Stimulated activated CD4-positive, alpha-beta T cell treated with anti-CD3 and anti-CD28 coated beads, Interleukin-1b, Interleukin-23, amount 100 ng/mL, for 48 hours (primary cell): ENCODE data around the gene ELP4.
"Not testable (repeated sequence)": the region's sequence is repeated elsewhere in the genome, so short reads cannot be mapped to it uniquely, and the experiment has no call there.

Experiments
- DNase-seq: peaks from one replicate; pipeline ENCODE4 v3.0.0-alpha.2; 2020

The ELP4 gene

DNA sequence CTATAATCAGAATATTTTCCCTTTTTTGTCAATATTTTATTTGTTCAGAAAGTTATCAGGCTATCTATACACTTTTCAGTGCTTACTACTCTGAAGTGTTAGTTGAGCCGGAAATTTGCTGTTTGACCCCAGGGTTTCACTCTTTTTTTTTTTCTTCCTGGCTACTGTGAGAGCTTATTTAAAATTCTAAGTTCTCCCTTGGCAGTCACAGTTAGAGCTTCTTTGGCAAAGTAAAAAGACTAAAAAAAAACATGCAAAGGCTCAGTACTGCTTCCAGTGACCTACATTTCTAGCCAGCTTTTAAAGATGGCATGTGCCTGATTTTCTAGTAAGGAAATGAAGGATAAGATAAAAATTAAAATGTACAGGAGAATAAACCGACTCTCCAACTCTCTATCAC is 48.4 kb downstream of the ELP4 start:
- no peak for DNase-seq

DNA sequence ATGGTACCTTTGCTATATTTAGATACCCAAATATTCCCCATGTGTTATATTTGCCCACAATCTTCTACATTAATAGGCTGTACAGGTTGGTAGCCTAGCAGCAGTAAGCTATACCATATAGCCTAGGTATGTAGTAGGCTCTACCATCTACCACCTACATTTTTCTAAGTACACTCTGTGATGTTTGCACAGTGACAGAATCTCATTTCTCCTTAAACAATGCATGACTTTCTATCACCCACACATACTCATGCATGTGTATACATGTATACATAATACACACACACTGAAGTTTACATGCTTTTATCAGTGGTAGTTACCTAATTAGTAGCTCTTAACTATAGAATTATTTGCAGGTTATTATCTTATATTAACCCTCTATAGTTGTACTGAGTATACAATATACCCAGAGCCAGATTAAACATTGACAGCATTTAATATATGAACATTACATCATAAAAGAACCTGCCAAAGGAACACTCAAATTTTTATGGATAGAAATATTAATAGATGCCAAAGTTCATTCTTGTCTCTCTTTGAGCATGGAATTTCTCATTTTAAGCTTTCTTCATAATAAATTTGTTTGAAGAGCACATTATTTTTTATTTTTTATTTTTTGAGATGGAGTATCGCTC is 51.4 kb downstream of the ELP4 start:
- DNase-seq, result no peak

DNA sequence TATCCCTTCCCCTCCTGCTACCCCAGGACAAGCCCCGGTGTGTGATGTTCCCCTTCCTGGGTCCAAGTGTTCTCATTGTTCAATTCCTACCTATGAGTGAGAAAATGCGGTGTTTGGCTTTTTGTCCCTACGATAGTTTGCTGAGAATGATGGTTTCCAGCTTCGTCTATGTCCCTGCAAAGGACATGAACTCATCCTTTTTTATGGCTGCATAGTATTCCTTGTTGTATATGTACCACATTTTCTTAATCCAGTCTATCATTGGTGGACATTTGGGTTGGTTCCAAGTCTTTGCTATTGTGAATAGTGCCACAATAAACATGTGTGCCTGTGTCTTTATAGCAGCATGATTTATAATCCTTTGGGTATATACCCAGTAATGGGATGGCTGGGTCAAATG is 55.0 kb downstream of the ELP4 start:
- DNase-seq, result not testable (repeated sequence)

DNA sequence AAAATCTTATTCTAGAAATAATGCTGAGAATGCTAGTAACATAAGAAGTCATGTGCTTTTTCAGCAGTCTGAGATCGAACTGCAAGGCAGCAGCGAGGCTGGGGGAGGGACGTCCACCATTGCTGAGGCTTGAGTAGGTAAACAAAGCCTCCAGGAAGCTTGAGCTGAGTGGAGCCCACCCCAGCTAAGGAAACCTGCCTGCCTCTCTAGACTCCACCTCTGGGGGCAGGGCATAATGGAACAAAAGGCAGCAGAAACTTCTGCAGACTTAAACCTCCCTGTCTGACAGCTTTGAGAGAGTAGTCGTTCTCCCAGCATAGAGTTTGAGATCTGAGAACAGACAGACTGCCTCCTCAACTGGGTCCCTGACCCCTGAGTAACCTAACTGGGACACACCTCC is 64.6 kb downstream of the ELP4 start:
- not testable (repeated sequence) for DNase-seq

DNA sequence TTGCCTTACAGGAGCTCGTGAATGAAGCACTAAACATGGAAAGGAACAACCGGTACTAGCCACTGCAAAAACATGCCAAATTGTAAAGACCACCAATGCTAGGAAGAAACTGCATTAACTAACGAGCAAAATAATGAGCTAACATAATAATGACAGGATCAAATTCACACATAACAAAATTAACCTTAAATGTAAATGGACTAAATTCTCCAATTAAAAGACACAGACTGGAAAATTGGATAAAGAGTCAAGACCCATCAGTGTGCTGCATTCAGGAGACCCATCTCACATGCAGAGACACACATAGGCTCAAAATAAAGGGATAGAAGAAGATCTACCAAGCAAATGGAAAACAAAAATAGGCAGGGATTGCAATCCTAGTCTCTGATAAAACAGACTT is 66.2 kb downstream of the ELP4 start:
- DNase-seq, result not testable (repeated sequence)

DNA sequence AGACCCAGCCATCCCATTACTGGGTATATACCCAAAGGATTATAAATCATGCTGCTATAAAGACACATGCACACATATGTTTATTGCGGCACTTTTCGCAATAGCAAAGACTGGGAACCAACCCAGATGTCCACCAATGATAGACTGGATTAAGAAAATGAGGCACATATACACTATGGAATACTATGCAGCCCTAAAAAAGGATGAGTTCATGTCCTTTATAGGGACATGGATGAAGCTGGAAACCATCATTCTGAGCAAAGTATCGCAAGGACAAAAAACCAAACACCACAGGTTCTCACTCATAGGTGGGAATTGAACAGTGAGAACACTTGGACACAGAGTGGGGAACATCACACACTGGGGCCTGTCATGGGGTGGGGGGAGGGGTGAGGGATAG is 69.8 kb downstream of the ELP4 start:
- not testable (repeated sequence) for DNase-seq

DNA sequence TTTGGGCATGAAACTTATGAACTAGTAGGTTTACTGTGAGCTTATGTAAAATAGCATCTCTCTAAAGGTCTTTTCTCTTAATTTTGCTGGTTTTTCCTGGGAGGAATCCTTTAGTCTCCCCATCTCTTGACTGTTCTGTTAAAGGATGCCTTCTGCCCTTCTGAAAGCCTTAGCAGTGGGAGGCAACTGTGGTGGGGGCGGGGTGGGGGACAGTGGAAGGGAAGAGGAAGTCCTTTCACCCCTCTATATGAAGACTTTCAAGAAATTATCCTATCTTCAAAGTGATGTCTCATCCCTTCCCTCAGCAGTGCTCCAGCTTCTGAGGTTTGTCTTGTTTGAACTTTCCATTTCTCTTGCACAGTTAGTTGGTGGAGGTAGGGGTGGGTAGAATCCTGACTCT is 73.1 kb downstream of the ELP4 start:
- DNase-seq, result no peak

DNA sequence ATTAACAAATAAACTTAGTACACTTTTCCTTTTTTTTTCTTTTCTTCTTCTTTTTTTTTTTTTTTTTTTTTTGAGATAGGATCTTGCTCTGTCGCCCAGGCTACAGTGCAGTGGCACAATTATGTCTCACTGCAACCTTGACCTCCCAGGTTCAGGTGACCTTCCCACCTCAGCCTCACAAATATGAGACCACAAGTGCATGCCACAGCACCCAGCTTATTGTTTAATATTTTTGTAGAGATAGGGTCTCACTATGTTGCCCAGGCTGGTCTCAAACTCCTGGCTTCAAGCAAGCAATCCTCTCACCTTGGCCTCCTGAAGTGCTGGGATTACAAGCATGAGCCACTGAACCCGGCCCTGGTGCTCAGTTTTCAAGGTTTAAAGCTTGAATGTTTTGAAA is 88.9 kb downstream of the ELP4 start:
- DNase-seq, result no peak

DNA sequence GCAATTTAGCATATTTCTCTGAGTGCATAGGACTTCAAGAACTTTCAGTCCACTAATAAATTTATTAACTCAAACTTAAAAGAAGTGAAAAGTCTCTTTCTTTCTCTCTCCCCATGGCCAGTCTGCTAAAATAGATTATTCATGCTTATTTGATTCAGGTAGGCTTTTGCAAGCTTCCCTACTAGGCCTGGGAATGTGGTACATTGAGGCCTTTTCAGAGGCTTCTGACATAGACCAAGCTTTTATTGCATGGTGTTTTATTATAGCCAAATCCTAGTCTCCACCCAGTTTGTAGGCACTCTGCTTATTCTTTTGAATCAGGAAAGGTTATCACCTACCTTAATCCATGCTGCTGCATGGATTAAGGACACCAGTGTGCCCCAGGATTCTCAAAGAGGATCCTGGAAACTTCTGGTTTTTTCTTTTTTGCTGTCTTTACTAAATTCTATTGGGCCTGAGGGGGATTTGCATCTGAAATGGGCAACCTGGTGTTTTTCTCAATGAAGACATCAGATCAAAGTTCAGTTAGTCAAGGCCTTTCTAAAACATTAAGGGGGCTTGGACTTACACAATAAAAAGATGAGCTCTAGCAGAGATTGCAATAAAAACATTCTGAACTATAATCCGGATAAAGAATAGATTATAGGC is 92.2 kb downstream of the ELP4 start:
- DNase-seq, result no peak

DNA sequence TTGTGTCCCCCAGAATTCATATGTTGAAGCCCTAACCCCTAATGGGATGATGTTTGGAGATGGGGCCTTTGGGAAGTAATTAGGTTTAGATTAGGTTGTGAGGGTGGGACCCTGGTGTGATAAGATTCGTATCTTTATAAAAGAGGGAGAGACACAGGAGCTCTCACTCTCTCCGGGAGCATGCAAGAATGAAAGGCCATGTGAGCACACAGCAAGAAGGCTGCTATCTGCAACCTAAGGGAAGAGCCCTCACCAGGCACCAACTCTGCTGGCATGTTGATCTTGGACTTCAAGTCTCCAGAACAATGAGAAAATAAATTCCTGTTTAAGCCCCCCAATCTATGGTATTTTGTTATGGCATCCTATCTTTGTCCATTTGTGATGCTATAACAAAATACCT is 97.3 kb downstream of the ELP4 start:
- DNase-seq, result no peak

DNA sequence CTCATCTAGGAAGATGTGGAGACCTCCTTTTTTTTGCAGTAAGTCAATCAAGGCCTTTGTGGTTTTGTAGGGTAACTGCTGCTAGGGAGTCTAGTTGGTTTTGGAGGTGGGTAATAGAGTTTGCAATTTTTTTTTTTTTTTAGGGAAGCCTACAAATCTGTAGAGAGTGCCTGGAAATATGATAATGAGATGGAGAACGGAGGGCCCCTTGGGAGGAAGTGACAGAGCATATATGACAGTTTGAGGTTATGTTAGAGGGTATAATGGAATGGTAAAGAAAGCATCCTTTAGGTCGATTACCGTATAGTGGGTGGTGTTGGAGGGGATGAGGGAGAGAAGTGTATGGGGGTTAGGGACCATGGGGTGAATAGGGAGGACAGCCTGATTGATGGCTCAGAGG is 98.3 kb downstream of the ELP4 start:
- no peak for DNase-seq

DNA sequence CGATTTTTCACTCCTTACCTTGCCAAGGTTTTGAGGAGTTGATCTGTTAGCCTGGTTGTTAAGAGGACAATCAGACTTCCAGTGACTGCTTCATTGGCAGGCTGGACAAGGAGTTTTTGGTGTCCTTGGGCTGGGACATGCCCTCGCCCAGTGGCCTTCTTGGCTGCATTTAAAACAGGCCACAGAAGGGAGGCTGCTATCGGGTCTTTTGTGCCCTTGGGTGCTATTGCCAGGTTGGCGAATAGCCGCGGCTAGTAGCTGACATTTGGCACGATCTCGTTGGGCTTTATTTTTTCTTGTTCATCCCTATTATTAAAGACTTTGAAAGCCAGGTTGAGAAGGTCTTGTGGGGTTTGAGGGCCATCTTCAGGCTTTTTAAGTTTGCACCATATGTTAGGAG is 99.4 kb downstream of the ELP4 start:
- DNase-seq, result no peak

DNA sequence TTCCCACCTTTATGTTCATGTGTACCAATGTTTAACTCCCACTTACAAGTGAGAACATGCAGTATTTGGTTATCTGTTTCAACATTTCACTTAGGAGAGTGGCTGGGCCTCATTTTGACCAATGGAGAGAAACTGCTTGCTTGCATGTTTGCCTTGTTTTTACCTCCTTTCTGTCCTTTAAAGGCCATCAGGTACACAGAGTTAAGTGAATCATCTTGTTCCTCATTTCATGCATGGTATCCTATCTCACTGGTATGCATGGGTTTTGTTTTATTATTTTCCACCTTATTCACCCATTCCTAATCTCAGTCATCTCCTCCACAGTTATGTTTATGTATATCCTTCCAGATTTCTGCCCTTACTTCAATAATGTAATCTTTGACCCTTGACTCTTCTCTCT is 101.0 kb downstream of the ELP4 start:
- DNase-seq, result no peak

DNA sequence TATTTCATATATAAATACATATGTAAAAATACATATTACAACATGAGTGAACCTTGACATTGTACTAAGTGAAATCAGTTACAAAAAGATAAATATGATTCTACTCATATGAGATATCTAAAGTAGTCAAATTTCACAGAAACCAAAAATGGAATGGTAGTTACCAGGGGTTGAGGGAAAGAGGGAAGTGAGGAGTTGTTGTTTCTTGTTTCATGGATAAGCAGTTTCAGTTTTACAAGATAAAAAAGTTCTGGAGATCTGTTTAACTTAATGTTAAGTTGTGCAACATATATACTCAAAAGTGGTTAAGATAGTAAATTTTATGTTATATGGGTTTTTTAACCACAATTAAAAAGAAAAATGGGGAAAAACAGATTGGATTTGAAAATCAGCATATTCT is 107.7 kb downstream of the ELP4 start:
- no peak for DNase-seq

DNA sequence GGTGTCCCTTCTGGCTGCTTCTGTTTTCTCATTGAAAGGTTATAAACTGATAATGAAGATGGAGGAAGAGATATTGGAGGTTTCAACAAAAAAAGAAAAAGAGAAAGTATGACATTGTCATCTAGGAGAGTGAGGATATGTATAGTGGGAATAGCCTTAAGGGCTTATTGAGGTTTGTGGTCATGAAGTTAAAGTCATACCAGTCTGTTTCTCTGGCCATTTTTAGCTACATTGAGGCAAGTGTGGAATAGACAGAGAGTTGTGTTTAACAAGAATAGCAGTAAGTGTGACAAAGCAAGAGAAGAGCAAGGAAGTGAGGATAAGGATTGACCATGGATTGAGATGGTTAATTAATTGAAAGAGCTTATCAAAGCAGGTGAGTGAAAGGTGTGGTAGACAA is 110.4 kb downstream of the ELP4 start:
- DNase-seq, result no peak

DNA sequence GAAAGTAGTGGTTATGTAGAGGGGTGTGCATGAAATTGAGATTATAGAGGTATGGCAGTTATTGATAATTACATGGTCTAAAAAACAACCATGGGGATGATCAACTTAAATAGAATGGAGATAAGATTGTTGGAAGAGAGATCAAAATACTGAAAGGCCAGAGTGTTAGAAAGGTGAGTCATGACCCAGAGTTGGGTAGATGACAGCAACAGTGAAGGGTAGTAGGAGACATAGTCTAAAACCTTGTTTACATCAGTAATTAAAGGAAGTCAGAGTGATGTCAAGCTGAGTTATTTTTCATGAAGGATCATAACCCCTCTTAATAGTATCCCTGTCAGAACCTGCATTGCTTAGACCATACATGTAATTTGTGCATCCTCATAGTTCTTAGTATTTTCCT is 110.9 kb downstream of the ELP4 start:
- no peak for DNase-seq

DNA sequence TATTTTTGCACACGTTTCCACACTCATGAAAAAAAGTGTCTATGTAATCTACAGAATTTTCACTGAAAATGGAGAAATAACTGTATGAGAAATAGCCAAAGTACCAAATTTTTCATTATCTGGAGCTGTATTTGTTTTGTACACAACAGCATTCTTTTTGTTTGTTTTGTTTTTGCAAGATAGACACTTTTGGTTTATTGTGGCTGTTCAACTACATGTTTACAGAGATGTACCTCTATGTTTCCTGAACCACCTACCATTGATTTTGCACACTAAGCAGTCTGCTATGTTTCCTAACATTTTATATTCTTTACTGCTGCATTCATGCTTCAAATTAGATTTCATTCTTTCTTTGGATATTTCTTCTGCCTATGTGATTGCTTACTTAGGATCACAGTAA is 116.3 kb downstream of the ELP4 start:
- DNase-seq, result no peak

DNA sequence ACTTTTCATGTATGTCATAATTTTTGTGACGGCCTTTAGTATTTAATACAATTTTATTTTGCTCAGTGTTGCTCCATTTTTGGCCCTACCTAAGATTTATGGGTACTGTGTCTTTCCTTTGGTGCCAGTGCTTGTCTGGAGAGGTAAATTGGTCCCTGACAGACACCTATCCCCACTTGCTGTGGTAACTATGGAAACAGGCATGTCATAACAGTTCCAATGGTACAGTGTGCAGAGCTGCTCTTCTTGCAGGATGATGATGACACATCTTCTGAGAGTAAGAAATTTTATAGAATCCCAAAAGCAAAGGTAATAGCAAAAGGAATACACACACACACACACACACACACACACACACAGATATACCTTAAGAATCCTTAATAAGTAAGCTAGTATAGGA is 118.5 kb downstream of the ELP4 start:
- no peak for DNase-seq

DNA sequence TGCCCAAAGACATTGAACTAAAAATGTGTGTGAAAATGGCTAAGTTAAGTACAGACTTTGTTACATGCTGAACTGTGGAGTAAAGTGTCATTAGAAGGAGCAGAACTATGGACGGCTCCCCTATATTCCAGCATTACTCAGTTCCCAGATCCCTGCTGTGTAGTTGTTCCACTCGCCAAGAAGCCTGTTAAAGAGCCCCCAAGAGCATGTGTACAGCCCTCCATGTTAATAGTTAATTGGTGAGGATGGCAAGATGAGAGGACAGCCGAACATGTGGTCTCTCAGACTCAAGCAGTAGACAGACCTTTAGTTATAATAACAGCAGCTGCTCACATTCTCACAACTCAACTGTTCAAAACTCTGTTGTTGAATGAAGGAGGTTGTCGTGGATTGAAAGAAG is 127.4 kb downstream of the ELP4 start:
- DNase-seq, result no peak

DNA sequence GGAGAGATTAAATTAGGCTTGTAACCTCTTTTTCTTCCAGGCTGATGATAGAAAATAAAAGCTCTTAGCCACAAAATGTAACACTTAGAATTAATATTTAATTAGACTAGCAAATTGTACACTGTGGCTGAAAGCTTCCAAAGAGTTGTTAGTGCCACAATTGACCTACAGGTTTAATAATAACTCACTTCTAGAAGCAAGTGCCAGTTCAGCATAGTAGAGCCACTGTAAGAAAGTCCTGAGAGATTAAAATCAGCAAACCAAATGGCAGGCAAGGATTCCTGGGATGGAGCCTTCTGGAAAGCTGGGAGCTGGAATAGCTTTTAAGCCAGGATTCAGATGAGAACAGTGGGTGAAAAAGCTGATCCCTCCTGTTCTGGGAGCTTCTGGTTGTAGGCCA is 131.0 kb downstream of the ELP4 start:
- DNase-seq, result no peak

DNA sequence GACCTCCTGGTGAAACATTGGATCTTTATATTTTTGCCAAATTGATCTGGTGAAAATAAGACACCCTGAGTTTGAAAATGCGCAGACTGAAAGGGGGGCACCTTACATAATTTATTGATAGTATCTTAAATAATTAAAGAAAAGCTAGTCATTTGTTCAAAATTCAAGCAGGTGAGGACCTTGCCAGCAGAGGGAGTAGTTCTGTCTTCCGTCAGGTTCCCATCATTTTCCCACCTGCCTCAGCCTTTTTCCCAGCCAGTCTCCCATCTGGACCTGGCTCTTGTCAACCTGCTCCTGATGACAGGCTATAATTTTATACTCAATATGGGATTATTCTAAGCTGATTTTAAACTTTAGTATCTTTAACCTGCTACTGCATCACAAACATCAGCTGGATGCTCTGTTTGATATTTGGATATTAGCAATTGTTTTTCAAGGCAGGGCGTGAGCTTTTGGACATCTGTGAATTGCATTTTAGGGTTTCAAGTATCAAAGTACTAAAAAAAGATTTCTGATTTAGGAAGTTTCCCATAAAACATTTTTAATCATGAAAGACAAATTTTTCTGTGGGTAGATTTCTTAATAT is 132.0 kb downstream of the ELP4 start:
- no peak for DNase-seq

DNA sequence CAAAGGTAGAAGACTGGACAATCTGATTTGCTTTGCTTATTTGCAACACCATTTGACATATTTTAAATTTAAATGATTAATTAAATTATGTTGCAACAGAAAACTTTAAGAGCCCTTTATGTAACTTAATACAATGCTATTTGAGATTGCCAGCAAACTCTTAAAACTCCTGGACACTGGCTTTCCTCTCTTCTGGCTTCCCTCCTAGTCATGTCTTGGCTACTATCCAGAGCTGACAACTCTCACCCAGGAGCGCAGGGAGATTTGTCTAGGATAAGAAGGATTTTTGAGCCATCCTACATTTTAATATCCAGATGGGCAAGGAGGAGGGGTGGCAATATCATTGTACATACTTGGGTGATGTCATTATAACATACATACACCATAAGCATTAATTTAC is 134.3 kb downstream of the ELP4 start:
- no peak for DNase-seq

DNA sequence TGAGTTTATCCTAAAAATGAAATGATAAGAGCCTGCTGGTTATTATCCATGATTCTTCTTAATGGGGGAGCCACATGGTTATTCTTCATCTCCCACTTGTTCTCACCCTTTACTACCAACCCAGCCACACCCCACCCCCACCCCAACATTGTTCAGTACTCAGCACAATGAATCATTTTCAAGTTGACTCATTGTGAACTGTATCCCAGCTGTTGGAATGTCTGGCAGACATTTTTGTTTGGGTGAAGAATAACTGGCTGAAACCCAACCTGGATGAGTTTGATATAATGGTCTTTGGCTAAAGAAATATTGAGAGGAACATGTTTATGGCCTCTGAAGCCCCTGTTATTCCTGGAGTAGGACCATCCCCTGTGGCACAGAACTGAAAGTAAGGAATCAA is 136.2 kb downstream of the ELP4 start:
- no peak for DNase-seq

DNA sequence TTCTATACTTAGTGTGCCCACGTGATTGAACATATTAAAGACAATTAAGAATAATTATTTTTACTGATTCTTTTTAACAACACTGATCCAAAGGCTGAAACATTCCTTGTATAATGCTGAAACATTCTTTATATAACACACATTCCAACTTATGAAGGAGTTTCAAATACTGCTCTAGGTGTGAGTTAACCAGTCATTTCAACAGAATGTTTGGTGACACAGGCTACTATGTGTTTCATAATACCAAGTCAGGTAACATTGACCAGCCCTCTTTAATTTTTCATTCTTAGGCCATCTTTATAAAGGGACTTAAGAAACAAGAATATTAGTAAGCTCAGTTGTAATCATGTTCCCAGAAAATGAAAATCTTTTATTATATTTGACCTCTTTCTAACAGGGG is 136.6 kb downstream of the ELP4 start:
- no peak for DNase-seq
